Activated T-helper 2 cell treated with anti-CD3 and anti-CD28 coated beads, Interferon-gamma antibody, Interleukin-2, Interleukin-4, amounts not matched to agents 10 μg/mL and 5 μg/mL and 100 μg/mL, durations not matched to agents 14 hours and 24 hours and 36 hours (primary cell): ENCODE measurements around the gene MOSPD2. TPM values are rescaled to one million over a fixed set of nuclear protein-coding genes. Genes with fewer than 3 reads are reported as not detected.
A peak's percentile ranks its signal among the peaks of the same experiment; 100 is the strongest.

Experiments
- DNase-seq: peaks from one replicate; pipeline ENCODE4 v3.0.0; 2021; ENCODE audit warnings: low spot score
- H3K27ac Mint-ChIP-seq: one replicate; pipeline ENCODE4 v1.8.0; 2021; ENCODE audit warnings: mixed read lengths
- H3K27me3 Mint-ChIP-seq: one replicate; pipeline ENCODE4 v1.8.0; 2021; ENCODE audit warnings: low read depth, mixed read lengths
- H3K36me3 Mint-ChIP-seq: one replicate; pipeline ENCODE4 v1.8.0; 2021; ENCODE audit warnings: low read depth, mixed read lengths
- H3K4me1 Mint-ChIP-seq: one replicate; pipeline ENCODE4 v1.8.0; 2021; ENCODE audit warnings: low read depth, mixed read lengths
- H3K4me3 Mint-ChIP-seq: one replicate; pipeline ENCODE4 v1.8.0; 2021; ENCODE audit warnings: low read depth, mild to moderate bottlenecking, moderate library complexity, mixed read lengths
- H3K9me3 Mint-ChIP-seq: one replicate; pipeline ENCODE4 v1.8.0; 2021; ENCODE audit warnings: mixed read lengths
- intact Hi-C: fragments of 100-400 bp; cut with micrococcal nuclease; formaldehyde crosslinking; loops from one replicate; pipeline ENCODE4 v1.15.1; 2023
- total RNA-seq: library from RNA; stranded (reverse); gene quantifications from 2 replicates; pipeline ENCODE4 v1.2.3, GENCODE V29; 2022

Gene MOSPD2
- 12.6 and 14.8 TPM in 2 replicates for total RNA-seq

DNA sequence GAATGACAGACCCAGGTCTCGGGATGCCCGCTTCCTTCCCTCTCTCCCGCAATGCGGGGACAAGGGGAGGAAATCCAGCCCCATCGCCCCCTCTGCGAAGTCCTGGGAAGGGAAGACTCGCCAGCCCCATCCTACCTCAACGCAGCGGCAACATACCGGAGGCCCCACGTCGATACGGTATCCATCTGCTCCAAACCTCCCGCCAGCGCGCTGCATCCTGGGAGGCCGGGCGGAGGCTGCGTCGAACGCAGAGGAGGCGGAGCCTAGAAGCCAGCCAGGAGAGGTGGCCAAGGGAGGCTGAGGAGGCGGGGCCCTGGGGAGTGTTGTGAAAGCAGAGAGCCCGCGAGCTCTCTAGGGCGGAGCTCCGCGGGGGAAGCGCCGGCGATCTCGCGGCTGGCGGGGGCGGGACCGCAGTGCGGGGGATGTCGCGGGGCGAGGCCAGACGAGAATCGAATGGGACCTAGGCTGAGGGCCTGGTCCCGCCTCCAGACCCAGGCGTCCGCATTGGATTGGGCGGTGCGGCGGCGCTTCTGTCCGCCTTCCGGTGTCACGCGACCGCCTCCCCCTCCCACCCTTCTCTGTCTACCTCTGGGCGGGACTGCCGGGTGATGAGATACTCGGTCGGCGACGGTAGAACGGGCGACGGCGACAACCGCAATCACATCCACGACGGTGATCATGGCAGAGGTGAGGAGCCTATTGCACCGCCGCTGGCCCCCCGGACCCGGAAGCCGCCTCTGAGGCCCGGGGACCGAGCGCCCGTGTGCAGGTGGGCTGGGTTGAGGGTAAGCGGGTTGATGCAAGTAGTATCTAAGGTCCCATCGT lies at the start of gene MOSPD2, which contains the start of gene FANCB:
TSS of gene MOSPD2 (plus strand) at position 571 of the 825 bp plus-strand sequence. CDS start at position 679, 108 bp downstream.
TSS of gene FANCB (minus strand) at position 219 of the 825 bp plus-strand sequence. CDS start 7,559 bp downstream, outside the sequence.
- peaks cover 27% of the 10 kb centered on the region for H3K4me1 Mint-ChIP-seq
- DNase-seq: peak; percentile 93
- intact Hi-C loops: loop anchor here (1.0 to 2.0 kb wide), 4 partner anchors 38 to 462 kb away; partner anchors contain the start of gene PIGA
- peaks cover 27% of the 10 kb centered on the region for H3K36me3 Mint-ChIP-seq
- H3K9me3 Mint-ChIP-seq: no peaks in the 10 kb centered on the region
- no peaks in the 10 kb centered on the region for H3K27me3 Mint-ChIP-seq
- H3K4me3 Mint-ChIP-seq: peak within 1 kb of the TSS; percentile 83
- peak within 1 kb of the TSS; percentile 80 for H3K27ac Mint-ChIP-seq

DNA sequence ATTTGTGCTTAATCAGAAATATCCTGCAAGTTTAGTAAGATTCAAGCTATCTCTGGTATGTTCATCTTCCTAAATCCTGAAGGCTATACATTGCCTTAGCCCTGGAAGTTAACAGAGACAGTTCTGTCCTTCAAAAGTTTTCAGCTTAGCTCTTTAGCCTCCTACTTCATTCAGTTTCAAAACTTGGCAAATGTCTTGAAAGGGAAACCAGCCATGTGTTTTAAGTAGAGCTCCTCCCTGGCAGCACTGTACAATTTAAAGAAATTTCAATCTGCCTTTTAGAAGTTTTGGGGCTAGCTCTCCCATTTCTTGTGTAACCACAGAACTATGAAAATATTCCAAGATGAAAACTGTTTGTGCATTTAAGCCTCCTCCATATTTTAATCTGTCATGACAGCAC lies 47.4 kb upstream of the MOSPD2 start:
- Mint-ChIP-seq H3K36me3 (peaks cover 4% of the 10 kb centered on the region), H3K27me3 (no peaks in the 10 kb centered on the region), H3K4me1 (no peaks in the 10 kb centered on the region), H3K4me3 (no peak overlapping the region), H3K27ac (no peak overlapping the region), H3K9me3 (no peaks in the 10 kb centered on the region)
- DNase-seq: no peak
- intact Hi-C loops: no loop called here

DNA sequence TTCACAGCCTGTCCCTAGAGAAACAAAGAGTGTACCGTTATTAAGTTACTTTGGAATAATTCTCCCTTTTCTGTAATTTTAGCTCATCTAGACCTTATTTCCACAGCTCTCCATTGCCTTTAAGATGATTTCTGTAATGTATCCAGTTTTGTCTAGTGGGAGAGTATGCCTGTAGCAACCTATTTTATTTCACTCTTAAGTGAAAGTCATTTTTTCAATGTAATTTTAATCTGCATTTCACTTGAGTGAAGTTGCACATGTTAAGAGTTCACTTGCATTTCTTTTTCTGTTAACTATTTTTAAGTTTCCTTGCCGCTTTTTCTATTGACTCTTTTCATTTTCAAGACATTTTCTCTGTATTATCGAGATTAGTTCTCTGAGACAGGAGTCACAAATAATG lies 46.9 kb upstream of the MOSPD2 start:
- Mint-ChIP-seq H3K36me3 (peaks cover 4% of the 10 kb centered on the region), H3K27me3 (no peaks in the 10 kb centered on the region), H3K4me3 (no peak overlapping the region), H3K9me3 (no peaks in the 10 kb centered on the region), H3K27ac (no peak overlapping the region), H3K4me1 (no peaks in the 10 kb centered on the region)
- intact Hi-C loops: no loop called here
- no peak for DNase-seq

DNA sequence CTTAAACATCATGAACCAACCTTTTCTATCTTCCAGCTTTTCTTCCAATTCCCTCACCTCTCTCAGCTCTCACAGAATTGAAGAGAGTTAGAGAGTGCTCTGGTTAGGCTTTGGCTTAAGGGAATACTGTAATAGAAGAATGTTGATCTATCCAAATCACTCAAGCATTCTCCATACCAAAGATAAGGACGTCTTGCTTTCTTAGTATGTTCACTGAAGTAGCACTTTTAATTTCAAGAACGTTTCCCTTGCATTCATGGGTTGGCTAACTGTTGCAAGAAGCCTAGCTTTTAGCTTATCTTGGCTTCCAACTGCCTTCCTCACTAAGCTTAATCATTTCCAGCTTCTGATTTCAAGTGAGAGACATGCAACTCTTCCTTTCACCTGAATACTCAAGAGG lies 43.6 kb upstream of the MOSPD2 start:
- no peak for DNase-seq
- intact Hi-C loops: no loop called here
- Mint-ChIP-seq H3K27me3 (no peaks in the 10 kb centered on the region), H3K4me3 (no peak overlapping the region), H3K27ac (no peak overlapping the region), H3K36me3 (peaks cover 16% of the 10 kb centered on the region), H3K9me3 (no peaks in the 10 kb centered on the region), H3K4me1 (no peaks in the 10 kb centered on the region)

DNA sequence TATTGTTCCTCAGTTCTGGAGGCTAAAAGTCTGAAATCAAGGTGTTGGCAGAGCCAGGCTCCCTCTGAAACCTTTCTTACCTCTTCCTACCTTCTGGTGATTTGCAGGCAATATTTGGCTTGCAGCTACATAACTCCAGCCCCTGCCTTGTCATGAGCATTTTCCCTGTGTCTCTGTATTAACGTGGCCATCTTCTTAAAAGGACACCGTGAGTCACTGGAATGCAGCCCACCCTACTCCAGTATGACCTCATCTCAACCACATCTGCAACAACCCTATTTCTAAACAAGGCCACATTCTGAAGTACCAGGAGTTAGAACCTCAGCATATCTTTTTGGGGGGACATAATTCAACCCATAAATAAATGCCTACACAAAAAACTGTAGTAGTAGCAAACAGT lies 41.1 kb upstream of the MOSPD2 start:
- DNase-seq: no peak
- Mint-ChIP-seq H3K4me3 (no peak overlapping the region), H3K36me3 (peaks cover 35% of the 10 kb centered on the region), H3K4me1 (no peaks in the 10 kb centered on the region), H3K27ac (no peak overlapping the region), H3K9me3 (no peaks in the 10 kb centered on the region), H3K27me3 (no peaks in the 10 kb centered on the region)
- intact Hi-C loops: no loop called here

DNA sequence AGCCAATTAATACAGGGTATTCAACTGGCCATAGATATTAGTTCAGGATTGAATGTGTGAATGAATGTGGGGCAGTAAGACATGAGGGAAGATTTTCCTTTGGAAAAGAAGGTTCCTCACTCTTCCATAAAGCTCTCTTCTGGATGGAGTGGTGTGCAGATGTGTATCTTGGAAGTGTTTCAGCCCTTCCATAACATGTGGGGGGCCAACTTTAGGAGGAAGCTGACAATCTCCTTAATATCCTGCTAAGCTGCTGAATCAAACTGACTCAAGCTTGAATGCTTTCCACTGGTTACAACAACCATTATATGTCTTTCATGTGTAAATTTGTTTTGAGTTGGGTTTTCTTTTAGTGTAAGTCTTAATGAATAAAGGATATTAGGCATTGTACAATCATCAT lies 40.6 kb upstream of the MOSPD2 start:
- Mint-ChIP-seq H3K27me3 (no peaks in the 10 kb centered on the region), H3K27ac (no peak overlapping the region), H3K9me3 (no peaks in the 10 kb centered on the region), H3K36me3 (peaks cover 36% of the 10 kb centered on the region), H3K4me3 (no peak overlapping the region), H3K4me1 (no peaks in the 10 kb centered on the region)
- no peak for DNase-seq
- intact Hi-C loops: no loop called here

DNA sequence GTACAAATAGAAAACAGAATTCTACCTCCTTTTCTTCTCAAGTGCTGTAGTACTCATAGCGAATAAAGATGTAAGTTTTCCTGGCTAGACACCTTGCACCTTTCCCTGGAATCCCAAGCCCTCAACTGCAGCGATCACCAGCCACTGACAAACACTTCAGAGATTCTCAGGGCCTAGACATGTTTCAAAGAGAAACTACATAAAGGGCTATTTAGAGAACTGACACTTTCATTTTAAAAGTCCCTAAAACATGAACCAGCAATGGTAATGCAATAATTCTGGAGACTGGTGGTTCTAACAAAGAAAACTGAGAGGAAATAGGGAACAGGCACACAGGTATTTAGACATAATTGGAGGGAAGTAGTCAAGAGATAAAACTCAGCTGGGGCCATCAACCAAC lies 36.1 kb upstream of the MOSPD2 start:
- Mint-ChIP-seq H3K36me3 (peaks cover 47% of the 10 kb centered on the region), H3K27ac (no peak overlapping the region), H3K4me1 (no peaks in the 10 kb centered on the region), H3K27me3 (no peaks in the 10 kb centered on the region), H3K9me3 (no peaks in the 10 kb centered on the region), H3K4me3 (no peak overlapping the region)
- DNase-seq: no peak
- intact Hi-C loops: no loop called here

DNA sequence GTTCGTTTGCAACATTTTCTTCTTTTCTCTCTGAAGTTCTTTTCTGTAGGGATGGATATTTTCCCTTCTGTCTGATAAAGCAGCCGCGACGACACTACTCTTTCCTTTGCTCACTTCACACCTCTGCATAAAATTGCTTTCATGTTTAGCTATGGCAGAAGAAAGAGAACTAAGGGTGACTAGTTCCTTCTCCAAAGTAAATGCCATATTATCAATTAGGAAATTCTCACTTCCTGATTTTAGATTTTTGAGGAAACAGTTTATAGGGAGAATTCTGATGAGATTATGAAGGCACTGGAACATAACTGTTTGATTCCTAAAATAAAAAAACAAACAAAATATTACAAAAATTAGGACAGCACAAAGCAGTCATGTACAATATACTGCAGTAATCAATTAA lies 29.6 kb upstream of the MOSPD2 start:
- H3K36me3 Mint-ChIP-seq: peaks cover 36% of the 10 kb centered on the region
- DNase-seq: no peak
- no peaks in the 10 kb centered on the region for H3K27me3 Mint-ChIP-seq
- H3K4me3 Mint-ChIP-seq: no peak overlapping the region
- intact Hi-C loops: no loop called here
- no peaks in the 10 kb centered on the region for H3K4me1 Mint-ChIP-seq
- H3K9me3 Mint-ChIP-seq: no peaks in the 10 kb centered on the region
- H3K27ac Mint-ChIP-seq: no peak overlapping the region

DNA sequence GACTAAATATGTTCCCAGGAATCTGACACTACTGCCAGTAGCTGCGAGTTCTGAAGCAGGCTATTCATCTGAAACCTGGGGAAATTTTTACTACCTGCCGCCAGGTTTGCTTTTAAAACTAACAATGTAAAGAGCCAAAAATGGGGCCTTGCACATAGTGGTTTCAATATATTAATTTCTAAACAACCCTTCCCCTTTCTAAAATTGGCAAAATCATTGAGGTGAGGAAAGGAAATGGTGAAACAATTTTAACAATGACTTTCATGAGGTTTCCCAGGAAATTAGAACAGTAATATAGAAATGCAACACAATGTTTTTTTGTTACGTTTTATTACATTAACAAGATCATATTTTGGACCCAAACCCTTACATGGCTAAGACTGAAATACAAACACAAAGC lies 21.7 kb upstream of the MOSPD2 start:
- H3K4me3 Mint-ChIP-seq: no peak overlapping the region
- intact Hi-C loops: no loop called here
- no peaks in the 10 kb centered on the region for H3K9me3 Mint-ChIP-seq
- H3K27me3 Mint-ChIP-seq: no peaks in the 10 kb centered on the region
- no peak overlapping the region for H3K27ac Mint-ChIP-seq
- peaks cover 3% of the 10 kb centered on the region for H3K4me1 Mint-ChIP-seq
- no peak for DNase-seq
- H3K36me3 Mint-ChIP-seq: peaks cover 30% of the 10 kb centered on the region

DNA sequence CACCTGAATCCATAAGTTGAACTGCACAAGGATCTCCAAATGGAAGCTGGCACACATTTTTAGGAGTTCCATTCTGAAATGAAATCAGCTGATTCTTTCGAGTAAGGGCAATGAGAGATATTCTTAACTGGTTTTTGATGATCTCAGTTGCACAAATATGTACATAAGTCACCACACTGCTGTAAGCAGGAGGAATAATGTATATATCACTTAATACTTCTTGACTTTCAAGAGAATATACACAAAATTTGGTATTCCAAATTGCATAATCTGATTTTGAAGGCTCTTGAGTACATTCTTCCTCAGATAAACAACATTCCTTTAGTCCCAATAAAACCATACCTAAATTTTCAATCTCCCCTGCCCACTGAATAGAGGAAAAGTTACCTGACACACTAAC lies 8.6 kb upstream of the MOSPD2 start:
- Mint-ChIP-seq H3K27ac (no peak overlapping the region), H3K36me3 (peaks cover 39% of the 10 kb centered on the region), H3K9me3 (peaks cover 15% of the 10 kb centered on the region), H3K27me3 (no peaks in the 10 kb centered on the region), H3K4me1 (peaks cover 5% of the 10 kb centered on the region), H3K4me3 (no peak overlapping the region)
- intact Hi-C loops: no loop called here
- no peak for DNase-seq

DNA sequence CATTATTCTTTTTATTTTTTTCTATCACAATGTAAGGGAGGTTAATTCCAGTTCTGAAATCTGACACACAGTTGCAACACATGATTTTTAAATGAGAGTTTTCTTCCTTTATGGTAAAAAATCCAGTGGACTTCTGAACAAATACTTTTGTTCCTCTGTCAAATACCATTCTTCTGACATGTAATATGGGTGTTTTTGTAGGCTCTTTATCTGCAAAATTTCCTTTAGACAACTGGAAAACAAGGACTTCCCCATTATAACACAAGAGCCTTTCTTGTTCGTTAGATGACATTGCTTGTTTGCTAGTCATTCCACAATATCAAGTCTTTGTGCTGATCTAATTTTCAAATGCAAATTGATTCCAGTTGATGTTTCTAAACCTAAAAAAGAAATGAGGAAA lies 8.0 kb upstream of the MOSPD2 start:
- H3K36me3 Mint-ChIP-seq: peaks cover 40% of the 10 kb centered on the region
- peaks cover 6% of the 10 kb centered on the region for H3K4me1 Mint-ChIP-seq
- no peak for DNase-seq
- intact Hi-C loops: no loop called here
- H3K27me3 Mint-ChIP-seq: no peaks in the 10 kb centered on the region
- H3K4me3 Mint-ChIP-seq: no peak overlapping the region
- no peak overlapping the region for H3K27ac Mint-ChIP-seq
- H3K9me3 Mint-ChIP-seq: peaks cover 15% of the 10 kb centered on the region

DNA sequence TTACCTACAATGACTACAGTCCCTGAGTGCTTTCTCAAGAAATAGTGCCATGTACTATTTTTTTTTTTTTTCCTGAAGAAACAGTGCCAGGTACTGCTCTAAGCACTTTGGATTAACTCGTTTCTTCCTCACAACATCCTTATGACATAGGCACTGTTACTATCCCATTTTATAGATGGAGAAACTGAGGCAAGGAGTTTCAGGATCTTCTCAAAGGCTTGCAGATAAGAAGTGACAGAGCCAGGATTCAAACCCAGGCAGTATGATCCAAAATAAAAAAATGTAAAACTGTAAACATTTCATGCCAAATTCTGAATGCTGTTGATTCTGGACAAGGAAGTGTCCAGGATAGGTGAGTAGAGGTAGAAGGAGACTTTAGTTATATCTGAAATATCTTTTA lies 1.5 kb upstream of the MOSPD2 start:
- H3K27me3 Mint-ChIP-seq: no peaks in the 10 kb centered on the region
- DNase-seq: no peak
- peak overlapping the region; percentile 83 for H3K4me3 Mint-ChIP-seq
- peak overlapping the region; percentile 18 for H3K27ac Mint-ChIP-seq
- intact Hi-C loops: loop anchor here (2.0 kb wide), 1 partner anchor 39 kb away; no protein-coding TSS in a partner anchor
- H3K9me3 Mint-ChIP-seq: peaks cover 12% of the 10 kb centered on the region
- peaks cover 29% of the 10 kb centered on the region for H3K4me1 Mint-ChIP-seq
- peaks cover 34% of the 10 kb centered on the region for H3K36me3 Mint-ChIP-seq

DNA sequence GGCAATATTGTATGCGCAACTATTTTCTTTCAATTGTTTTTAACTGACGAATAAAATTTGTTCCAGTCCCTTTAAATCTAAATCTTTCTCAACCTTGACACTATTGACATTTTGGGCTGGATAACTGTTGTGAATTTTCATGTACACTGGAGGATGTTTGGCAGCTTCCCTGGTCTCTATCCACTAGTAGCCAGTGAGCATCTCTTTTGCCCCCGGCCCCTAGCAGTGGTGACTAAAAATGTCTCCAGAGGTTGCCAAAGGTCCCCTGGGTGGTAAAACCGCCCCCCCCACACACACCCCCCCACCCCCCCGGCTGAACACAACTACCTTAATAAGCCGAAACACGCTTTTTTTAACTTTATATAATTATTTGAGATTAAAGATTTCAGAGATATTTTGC lies 866 bp upstream of the MOSPD2 start:
- H3K36me3 Mint-ChIP-seq: peaks cover 32% of the 10 kb centered on the region
- H3K9me3 Mint-ChIP-seq: peaks cover 6% of the 10 kb centered on the region
- H3K4me3 Mint-ChIP-seq: peak overlapping the region; percentile 83
- no peaks in the 10 kb centered on the region for H3K27me3 Mint-ChIP-seq
- DNase-seq: no peak
- H3K4me1 Mint-ChIP-seq: peaks cover 29% of the 10 kb centered on the region
- intact Hi-C loops: loop anchor here (2.0 kb wide), 1 partner anchor 38 kb away; no protein-coding TSS in a partner anchor
- H3K27ac Mint-ChIP-seq: peak overlapping the region; percentile 76
